T-helper 2 cell treated with Interferon-gamma antibody and Interleukin-4, amounts not matched to agents 5 μg/mL and 100 μg/mL, for 36 hours (primary cell): ENCODE data around the gene C15orf62.
A peak's percentile ranks its signal among the peaks of the same experiment; 100 is the strongest.

Source experiments
- DNase-seq: peaks from one replicate; pipeline ENCODE4 v3.0.0; 2021; ENCODE audit warnings: low spot score
- H3K27ac Mint-ChIP-seq: one replicate; pipeline ENCODE4 v1.8.0; 2021; ENCODE audit warnings: mild to moderate bottlenecking, mixed read lengths
- H3K27me3 Mint-ChIP-seq: one replicate; pipeline ENCODE4 v1.8.0; 2021; ENCODE audit warnings: low read depth, mixed read lengths
- H3K36me3 Mint-ChIP-seq: one replicate; pipeline ENCODE4 v1.8.0; 2021; ENCODE audit warnings: low read depth, mixed read lengths
- H3K4me1 Mint-ChIP-seq: one replicate; pipeline ENCODE4 v1.8.0; 2021; ENCODE audit warnings: low read depth, mixed read lengths
- H3K4me3 Mint-ChIP-seq: one replicate; pipeline ENCODE4 v1.8.0; 2022; ENCODE audit warnings: mild to moderate bottlenecking, moderate library complexity, mixed read lengths
- H3K9me3 Mint-ChIP-seq: one replicate; pipeline ENCODE4 v1.8.0; 2021; ENCODE audit warnings: mixed read lengths

Gene C15orf62, protein sequence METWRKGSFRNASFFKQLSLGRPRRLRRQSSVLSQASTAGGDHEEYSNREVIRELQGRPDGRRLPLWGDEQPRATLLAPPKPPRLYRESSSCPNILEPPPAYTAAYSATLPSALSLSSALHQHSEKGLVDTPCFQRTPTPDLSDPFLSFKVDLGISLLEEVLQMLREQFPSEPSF

GRCh38 chr15:40769274-40770146 lies at the start of gene C15orf62:
TSS of gene C15orf62 (plus strand) at chr15:40769980. CDS start at chr15:40770496, 516 bp downstream.
- H3K4me3 Mint-ChIP-seq, result peak within 1 kb of the TSS; percentile 54
- no peaks in the 10 kb centered on the region for H3K27me3 Mint-ChIP-seq
- peak within 1 kb of the TSS; percentile 82 for H3K27ac Mint-ChIP-seq
- peaks cover 32% of the 10 kb centered on the region for H3K4me1 Mint-ChIP-seq
- peaks cover 18% of the 10 kb centered on the region for H3K36me3 Mint-ChIP-seq
- no peaks in the 10 kb centered on the region for H3K9me3 Mint-ChIP-seq
- DNase-seq, result peak; percentile 37

DNA sequence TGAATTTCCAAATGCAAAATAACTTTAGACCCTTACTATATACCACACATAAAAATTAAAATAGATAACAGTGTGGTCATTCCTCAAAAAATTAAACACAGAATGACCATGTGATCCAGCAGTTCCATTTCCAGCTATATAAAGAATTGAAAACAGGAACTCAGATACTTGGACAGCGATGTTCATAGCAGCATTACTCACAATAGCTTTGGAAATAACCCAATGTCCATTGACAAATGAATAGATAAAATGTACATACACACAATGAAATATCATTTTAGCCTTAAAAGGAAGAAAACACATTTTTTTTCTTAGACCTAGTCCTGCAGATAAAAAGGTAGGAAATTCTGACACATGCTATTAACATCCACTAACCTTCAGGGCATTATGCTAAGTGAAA lies 48.1 kb upstream of the C15orf62 start:
- no peak for DNase-seq
- Mint-ChIP-seq H3K27ac (no peak overlapping the region), H3K36me3 (peaks cover 35% of the 10 kb centered on the region)

GRCh38 chr15:40722354-40722753 lies 47.4 kb upstream of the C15orf62 start:
- Mint-ChIP-seq H3K9me3 (no peaks in the 10 kb centered on the region), H3K27ac (peak overlapping the region; percentile 54), H3K36me3 (peaks cover 33% of the 10 kb centered on the region), H3K4me1 (peaks cover 6% of the 10 kb centered on the region), H3K4me3 (no peak overlapping the region), H3K27me3 (no peaks in the 10 kb centered on the region)
- no peak for DNase-seq

More for the DNA sequence above, 48.1 kb upstream of the C15orf62 start:
- Mint-ChIP-seq H3K9me3 (no peaks in the 10 kb centered on the region), H3K4me3 (no peak overlapping the region), H3K27me3 (no peaks in the 10 kb centered on the region), H3K4me1 (peaks cover 6% of the 10 kb centered on the region)

GRCh38 chr15:40722934-40723333 lies 46.8 kb upstream of the C15orf62 start:
- H3K4me3 Mint-ChIP-seq, result no peak overlapping the region
- no peaks in the 10 kb centered on the region for H3K27me3 Mint-ChIP-seq
- DNase-seq, result no peak
- H3K27ac Mint-ChIP-seq, result no peak overlapping the region
- H3K36me3 Mint-ChIP-seq, result peaks cover 31% of the 10 kb centered on the region
- H3K4me1 Mint-ChIP-seq, result peaks cover 6% of the 10 kb centered on the region
- no peaks in the 10 kb centered on the region for H3K9me3 Mint-ChIP-seq

DNA sequence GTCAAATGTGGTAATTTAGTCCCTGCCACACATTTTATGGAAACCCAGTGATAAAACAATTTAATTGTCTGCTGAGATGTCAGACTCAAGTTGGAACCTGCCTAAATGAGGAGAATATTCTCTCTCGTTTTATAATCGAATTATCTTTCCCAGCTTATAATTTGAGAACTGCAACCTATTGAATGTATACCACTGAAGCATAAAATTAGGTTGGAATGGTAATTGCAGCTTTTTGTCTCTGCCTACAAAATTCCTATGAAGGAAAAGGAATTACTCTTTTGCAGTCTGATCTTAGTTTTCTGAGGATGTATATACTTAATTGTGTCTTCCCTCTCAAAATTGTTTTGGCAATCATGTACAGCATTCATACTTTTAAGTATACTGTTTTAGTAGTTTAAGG lies 45.9 kb upstream of the C15orf62 start:
- Mint-ChIP-seq H3K27ac (no peak overlapping the region), H3K4me1 (peaks cover 6% of the 10 kb centered on the region), H3K27me3 (no peaks in the 10 kb centered on the region), H3K36me3 (peaks cover 35% of the 10 kb centered on the region), H3K4me3 (no peak overlapping the region), H3K9me3 (no peaks in the 10 kb centered on the region)
- no peak for DNase-seq

DNA sequence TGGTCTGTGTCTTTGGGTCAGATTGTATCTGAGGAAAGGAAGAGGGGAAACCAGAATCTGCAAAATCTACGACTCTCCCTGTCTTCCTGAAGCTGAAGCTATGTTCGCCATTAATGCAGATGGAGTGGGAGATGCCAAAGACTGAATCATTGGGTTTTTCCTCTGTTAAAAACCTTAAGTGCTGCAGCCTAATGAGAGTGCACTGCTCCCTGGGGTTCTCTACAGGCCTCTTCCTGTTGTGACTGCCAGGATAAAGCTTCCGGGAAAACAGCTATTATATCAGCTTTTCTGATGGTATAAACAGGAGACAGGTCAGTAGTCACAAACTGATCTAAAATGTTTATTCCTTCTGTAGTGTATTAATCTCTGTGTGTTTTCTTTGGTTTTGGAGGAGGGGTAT lies 38.7 kb upstream of the C15orf62 start:
- Mint-ChIP-seq H3K4me3 (no peak overlapping the region), H3K9me3 (no peaks in the 10 kb centered on the region), H3K4me1 (no peaks in the 10 kb centered on the region), H3K27me3 (no peaks in the 10 kb centered on the region), H3K36me3 (peaks cover 45% of the 10 kb centered on the region), H3K27ac (no peak overlapping the region)
- no peak for DNase-seq

- Mint-ChIP-seq H3K4me3 (no peak overlapping the region), H3K27me3 (no peaks in the 10 kb centered on the region), H3K4me1 (no peaks in the 10 kb centered on the region), H3K36me3 (peaks cover 42% of the 10 kb centered on the region), H3K9me3 (no peaks in the 10 kb centered on the region), H3K27ac (no peak overlapping the region)
- DNase-seq, result no peak
Measured at GRCh38 chr15:40736575-40736974, 33.2 kb upstream of the C15orf62 start.

DNA sequence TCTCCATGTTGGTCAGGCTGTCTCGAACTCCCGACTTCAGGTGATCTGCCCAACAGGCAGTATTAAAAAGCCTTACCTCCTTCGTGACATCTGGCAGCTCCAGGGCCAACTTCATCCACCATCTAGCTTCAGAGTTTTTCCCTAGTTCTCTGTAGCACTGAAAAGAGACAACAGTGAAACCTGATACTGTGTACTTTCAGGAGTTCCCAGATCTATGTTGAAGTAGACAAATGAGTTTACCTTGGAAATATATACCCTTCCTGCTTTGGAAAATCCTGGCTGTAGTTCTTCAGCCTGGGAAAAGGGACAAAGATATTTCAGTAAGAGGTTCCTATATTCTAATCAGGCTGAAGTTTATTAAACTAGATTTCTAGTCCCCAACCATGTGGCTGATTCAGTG lies 32.7 kb upstream of the C15orf62 start:
- no peak overlapping the region for H3K27ac Mint-ChIP-seq
- H3K36me3 Mint-ChIP-seq, result peaks cover 38% of the 10 kb centered on the region
- no peak for DNase-seq
- no peak overlapping the region for H3K4me3 Mint-ChIP-seq
- H3K4me1 Mint-ChIP-seq, result no peaks in the 10 kb centered on the region
- no peaks in the 10 kb centered on the region for H3K9me3 Mint-ChIP-seq
- no peaks in the 10 kb centered on the region for H3K27me3 Mint-ChIP-seq

DNA sequence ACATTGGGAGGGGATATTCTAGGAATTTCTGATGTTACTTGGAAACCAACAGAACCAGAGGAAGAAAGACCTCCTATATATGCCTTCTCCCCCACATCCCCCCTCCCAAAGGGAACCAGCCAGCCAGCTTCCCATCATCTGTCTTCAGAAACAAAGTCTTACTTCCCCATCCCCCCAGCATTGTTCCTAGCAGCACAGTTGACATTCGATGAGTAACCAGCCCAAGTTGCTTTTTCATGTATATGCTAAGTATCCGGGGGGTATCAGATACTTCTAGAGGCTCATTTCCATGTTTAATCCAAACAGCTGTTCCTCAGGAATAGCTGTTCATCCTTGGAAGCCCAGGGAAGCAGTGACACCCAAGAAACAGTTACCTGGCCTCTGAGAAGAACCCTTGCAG lies 30.7 kb upstream of the C15orf62 start:
- Mint-ChIP-seq H3K9me3 (no peaks in the 10 kb centered on the region), H3K4me1 (peaks cover 12% of the 10 kb centered on the region), H3K4me3 (no peak overlapping the region), H3K36me3 (peaks cover 48% of the 10 kb centered on the region), H3K27ac (no peak overlapping the region), H3K27me3 (no peaks in the 10 kb centered on the region)
- no peak for DNase-seq

- H3K9me3 Mint-ChIP-seq, result no peaks in the 10 kb centered on the region
Measured at GRCh38 chr15:40739854-40740253, 29.9 kb upstream of the C15orf62 start.

DNA sequence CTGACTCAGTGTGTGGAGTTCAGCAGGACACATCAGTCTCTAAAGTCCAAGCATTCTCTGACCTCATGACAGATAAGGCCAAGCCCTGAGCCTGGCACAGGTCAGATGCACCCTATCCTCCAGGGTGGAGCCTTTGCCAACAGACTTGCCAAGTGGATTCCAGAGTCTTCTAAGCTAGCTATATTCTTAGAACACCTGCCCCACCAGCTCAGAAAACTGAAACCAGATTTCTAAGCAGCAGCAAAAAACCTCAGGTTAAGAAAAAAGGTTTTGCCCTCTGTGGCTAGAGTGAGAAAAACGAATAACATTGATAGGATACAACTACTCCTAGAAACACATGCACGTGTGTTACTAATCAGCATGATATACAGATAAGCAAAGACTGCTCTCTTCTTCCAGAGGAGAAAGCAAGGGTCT lies 26.3 kb upstream of the C15orf62 start:
- H3K4me1 Mint-ChIP-seq, result peaks cover 26% of the 10 kb centered on the region
- no peak for DNase-seq

More at GRCh38 chr15:40739854-40740253, 29.9 kb upstream of the C15orf62 start:
- Mint-ChIP-seq H3K27ac (no peak overlapping the region), H3K27me3 (no peaks in the 10 kb centered on the region), H3K4me3 (no peak overlapping the region), H3K36me3 (peaks cover 54% of the 10 kb centered on the region), H3K4me1 (peaks cover 19% of the 10 kb centered on the region)
- no peak for DNase-seq

GRCh38 chr15:40743921-40744814 lies 25.6 kb upstream of the C15orf62 start:
- peak overlapping the region; percentile 95 for H3K27ac Mint-ChIP-seq
- H3K36me3 Mint-ChIP-seq, result peaks cover 53% of the 10 kb centered on the region
- no peaks in the 10 kb centered on the region for H3K27me3 Mint-ChIP-seq
- H3K9me3 Mint-ChIP-seq, result no peaks in the 10 kb centered on the region
- DNase-seq, result peak; percentile 72
- H3K4me1 Mint-ChIP-seq, result peaks cover 26% of the 10 kb centered on the region
- H3K4me3 Mint-ChIP-seq, result peak overlapping the region; percentile 73

More for the DNA sequence above, 26.3 kb upstream of the C15orf62 start:
- Mint-ChIP-seq H3K27me3 (no peaks in the 10 kb centered on the region), H3K27ac (peak overlapping the region; percentile 95), H3K4me3 (peak overlapping the region; percentile 73), H3K9me3 (no peaks in the 10 kb centered on the region), H3K36me3 (peaks cover 59% of the 10 kb centered on the region)

DNA sequence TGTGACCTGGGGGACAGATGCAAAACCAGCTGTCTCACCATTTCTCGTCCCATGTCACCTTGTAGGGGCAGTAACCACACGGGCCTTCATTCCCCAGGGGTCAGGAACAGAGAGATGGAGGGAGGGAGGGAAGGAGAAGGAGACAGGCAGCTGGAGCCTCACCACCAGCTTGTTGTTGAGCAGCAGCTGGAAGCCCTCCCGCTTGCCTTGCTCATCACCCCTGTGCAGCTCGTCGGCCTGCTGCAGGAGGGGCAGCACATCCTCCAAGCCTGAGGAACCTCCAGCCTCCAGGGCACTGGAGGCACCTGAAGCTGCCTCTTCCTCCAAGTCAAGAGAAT lies 25.0 kb upstream of the C15orf62 start:
- Mint-ChIP-seq H3K36me3 (peaks cover 51% of the 10 kb centered on the region), H3K4me3 (no peak overlapping the region), H3K9me3 (no peaks in the 10 kb centered on the region), H3K27ac (peak overlapping the region; percentile 95), H3K27me3 (no peaks in the 10 kb centered on the region), H3K4me1 (peaks cover 26% of the 10 kb centered on the region)
- no peak for DNase-seq
